ENCODE measurements around the gene RBM15.

RBM15 gene

GRCh38 chr1:110360431-110360830, 21.3 kb downstream of the RBM15 start:
- DNase-seq = no peak

GRCh38 chr1:110361856-110362255, 22.7 kb downstream of the RBM15 start:
- no peak for DNase-seq

- DNase-seq = no peak
Observed at GRCh38 chr1:110364221-110364620, 25.0 kb downstream of the RBM15 start.

- DNase-seq = no peak
Observed at GRCh38 chr1:110370827-110371226, 31.6 kb downstream of the RBM15 start.

DNA sequence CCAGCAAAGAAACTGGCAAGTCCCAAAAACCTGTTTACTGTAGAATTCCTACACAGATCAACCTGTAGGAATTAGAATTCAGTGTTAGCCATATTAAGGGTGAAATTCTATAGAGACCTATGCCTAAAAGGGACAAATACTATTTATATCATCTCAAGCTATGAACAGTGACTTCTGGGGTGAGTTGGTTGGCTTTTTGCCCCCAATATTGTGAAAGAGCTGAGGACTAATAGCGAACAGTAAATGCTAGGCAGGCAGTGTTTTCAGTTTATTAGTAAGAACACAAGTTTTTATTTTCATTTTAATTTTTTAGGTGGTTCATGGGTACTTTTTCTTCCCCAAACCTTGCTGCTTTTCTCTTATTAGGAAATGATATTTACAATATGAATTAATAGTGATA, 36.3 kb downstream of the RBM15 start:
- no peak for DNase-seq

DNA sequence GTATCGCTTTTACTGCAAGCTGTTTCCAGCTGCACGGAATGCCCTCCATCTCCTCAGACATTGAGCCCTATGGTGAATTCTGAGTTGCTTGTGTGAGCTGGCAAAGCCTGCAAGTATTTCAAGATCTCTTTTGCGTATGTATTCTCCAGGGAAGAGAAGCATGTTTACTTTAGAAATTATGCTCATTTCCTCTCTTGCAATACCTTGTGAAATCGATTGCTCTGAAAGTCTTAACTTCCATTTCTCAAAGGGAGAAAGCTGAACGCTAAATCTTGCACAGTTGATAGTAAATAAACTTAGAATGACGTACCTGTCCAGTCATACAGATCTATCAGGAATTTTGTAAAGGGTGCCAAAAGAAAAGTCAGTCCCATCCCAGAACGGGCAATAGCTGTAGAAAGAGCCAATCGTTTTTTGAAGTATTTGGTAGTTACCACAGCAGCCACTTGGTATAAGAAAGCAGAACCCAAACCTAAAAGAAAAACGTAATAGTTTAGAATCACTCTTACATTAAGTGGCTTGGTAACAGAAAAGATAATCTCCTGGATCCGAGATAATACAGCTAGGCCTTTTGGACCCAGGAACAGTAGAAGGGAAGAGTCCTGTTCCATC, 41.6 kb downstream of the RBM15 start:
- no peak for DNase-seq

GRCh38 chr1:110383251-110383990, 44.2 kb downstream of the RBM15 start:
- no peak for DNase-seq

- DNase-seq = no peak
Observed at GRCh38 chr1:110384581-110385321, 45.6 kb downstream of the RBM15 start.

GRCh38 chr1:110385369-110385768, 46.2 kb downstream of the RBM15 start:
- no peak for DNase-seq

DNA sequence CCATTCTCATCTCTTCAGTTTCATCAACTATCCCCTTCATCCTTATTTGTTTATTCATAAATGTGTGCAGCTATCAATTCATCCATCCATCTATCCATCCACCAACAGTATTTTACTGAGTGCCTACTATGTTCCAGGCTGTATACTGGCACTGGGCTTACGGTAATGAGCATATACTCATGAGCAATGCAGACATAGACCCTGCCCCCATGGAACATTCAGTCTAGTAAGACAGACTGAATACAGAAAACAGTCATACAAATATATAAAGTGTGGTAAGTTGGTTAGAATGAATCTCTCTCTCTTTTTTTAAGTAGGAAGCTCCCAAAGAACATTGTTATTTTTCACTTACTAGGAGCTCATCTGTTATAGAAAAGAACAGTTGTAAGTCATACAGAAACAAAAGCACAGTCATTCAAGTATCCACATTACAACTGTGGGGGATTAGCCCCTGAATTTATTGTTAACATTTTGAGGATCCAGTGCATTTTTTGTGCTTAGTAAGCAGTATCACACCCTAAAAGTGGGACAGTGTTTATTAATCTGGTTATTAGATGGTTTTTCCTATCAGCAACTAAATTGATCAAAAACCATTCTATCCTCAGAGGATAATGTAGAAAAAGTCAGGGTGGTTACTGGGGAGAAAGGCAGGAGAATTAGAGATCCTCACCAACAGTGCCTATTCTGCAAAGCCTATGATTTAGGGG, 48.0 kb downstream of the RBM15 start:
- DNase-seq = no peak

GRCh38 chr1:110390096-110390495, 50.9 kb downstream of the RBM15 start:
- no peak for DNase-seq

GRCh38 chr1:110390692-110391245, 51.6 kb downstream of the RBM15 start, which contains the start of gene SLC16A4:
TSS of gene SLC16A4 (minus strand) at chr1:110391026. CDS start at chr1:110389323, 1,703 bp downstream.
- no peak for DNase-seq

DNA sequence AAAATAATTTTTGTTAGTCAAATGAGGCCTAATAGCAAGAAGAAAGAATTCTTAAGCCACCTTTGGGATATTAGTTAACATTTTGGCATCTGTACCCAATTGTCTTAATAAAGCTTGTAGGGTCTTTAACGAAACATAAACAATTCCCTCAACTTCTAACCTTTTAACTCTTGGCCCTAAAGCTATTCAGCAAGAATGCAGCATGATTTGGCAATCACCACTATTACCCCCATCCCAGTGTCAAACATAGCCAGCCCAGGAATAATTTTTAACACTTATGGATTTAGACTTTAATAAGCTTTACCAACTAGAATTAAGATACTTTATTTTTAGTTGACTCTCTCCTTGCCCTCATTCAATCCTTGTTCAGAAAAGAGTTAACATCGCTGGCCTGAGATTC, 54.1 kb downstream of the RBM15 start:
- DNase-seq = no peak

- no peak for DNase-seq
Observed at GRCh38 chr1:110393691-110394492, 54.7 kb downstream of the RBM15 start.

GRCh38 chr1:110394493-110394820, 55.3 kb downstream of the RBM15 start:
- DNase-seq = no peak

Measured in CD4-positive, alpha-beta T cell treated with Interleukin-21 for 1 hour (primary cell).